Erythroblast (primary cell): ENCODE data around the gene SMURF1.

Source experiments
- GATA1 ChIP-seq: IDR thresholded peaks from 2 replicates; pipeline ENCODE4 v1.6.1; 2011; ENCODE audit warnings: low read depth, mild to moderate bottlenecking, control low read depth, low read length, moderate library complexity
- POLR2A ChIP-seq: IDR thresholded peaks from 2 replicates; pipeline ENCODE4 v1.6.1; 2011; ENCODE audit warnings: mild to moderate bottlenecking, low read length

DNA sequence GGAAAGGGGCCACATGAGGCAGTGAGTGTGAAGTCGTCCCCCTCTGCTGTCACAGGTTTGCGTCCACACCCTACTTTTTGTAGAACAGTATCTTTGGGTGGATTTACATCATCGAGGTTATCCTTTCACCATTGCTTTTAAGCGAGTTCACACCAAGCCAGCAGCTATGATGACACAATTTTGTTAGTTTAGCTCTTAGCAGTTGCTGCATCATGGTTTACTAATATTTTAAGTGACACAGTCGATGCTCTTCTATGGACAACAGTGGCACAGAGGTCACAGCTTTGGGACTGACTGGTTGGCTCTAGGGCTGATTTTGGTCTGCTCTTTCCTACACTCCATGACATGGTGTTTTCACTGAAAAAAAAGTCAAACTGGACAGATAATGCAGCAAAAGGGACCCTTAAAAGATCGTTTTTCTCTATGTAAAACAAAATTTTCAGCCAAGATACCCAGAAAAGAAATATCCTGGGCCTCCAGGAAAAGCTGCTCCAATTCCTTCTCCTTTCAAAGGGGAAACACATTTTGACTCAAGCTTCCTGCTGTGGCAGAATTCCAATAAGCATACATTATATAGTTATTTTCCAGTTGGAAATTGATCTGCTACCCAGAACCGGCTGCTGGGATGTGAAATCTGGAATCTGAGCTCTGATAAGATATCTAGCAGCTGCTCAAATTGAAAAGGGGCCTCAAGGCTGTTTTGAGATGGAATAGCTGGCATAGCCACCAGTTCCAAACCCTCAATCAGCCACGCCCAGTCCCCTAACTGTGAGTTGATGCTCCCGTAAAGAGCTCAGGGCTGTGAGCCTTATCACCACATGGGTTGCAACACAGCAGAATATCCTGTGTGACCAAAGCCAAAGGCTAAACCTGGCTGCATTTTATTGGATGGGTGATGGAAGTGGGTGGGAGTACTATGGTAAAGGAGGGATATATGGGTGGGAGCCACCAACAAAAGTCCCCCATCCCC lies 114.2 kb downstream of the SMURF1 start:
- no peak for TF ChIP-seq POLR2A
- no peak for TF ChIP-seq GATA1
